ENCODE data around the gene CLEC14A.
A peak's percentile ranks its signal among the peaks of the same experiment; 100 is the strongest.

The CLEC14A gene

DNA sequence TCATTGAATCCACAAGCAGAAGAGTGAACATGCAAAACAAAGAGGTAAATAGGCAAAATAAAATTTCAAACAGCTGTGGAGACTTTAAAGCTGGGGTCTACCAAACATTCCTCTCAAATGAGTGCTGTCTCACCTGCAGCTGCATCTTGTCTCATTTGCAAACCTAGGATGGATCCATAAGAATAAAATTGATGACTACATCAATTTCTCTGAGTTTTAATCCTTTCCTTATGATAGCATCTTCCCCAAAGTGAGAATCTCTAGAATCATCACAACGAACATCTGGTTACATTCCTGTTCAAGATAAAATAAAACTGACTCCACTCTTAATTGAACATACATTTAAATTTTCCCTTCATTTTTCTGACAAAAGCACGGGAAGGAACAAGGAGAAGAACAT, 29.9 kb downstream of the CLEC14A start:
- TF ChIP-seq, protein P1, sequence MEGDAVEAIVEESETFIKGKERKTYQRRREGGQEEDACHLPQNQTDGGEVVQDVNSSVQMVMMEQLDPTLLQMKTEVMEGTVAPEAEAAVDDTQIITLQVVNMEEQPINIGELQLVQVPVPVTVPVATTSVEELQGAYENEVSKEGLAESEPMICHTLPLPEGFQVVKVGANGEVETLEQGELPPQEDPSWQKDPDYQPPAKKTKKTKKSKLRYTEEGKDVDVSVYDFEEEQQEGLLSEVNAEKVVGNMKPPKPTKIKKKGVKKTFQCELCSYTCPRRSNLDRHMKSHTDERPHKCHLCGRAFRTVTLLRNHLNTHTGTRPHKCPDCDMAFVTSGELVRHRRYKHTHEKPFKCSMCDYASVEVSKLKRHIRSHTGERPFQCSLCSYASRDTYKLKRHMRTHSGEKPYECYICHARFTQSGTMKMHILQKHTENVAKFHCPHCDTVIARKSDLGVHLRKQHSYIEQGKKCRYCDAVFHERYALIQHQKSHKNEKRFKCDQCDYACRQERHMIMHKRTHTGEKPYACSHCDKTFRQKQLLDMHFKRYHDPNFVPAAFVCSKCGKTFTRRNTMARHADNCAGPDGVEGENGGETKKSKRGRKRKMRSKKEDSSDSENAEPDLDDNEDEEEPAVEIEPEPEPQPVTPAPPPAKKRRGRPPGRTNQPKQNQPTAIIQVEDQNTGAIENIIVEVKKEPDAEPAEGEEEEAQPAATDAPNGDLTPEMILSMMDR (conservative IDR thresholded peaks at IDR 0.05; ENCODE audit: low read length) = no peak
- DNase-seq (ENCODE audit: low read depth) = no peak

DNA sequence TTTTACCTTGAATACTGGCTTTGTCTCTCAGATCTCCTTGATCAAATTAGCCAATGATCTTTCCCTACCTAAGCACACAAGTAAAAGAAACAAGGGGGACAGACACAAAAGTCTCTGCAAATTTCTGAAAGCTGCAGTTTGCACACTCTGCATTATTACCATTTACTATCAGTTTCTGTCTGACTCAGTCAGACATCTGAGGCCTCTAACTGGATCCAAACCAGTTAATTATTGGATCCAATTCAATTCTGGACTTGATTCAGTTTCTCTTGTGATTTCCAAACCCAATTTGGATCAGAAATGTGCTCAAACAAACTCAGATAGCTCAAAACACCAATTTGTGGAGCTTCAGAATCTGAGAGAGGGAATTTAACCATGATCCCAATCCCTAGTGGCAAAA, 31.6 kb downstream of the CLEC14A start:
- TF ChIP-seq, protein P1 (conservative IDR thresholded peaks at IDR 0.05; ENCODE audit: low read length) = no peak

More for the DNA sequence above, 29.9 kb downstream of the CLEC14A start:
- no peak overlapping the region for H3K4me3 ChIP-seq (ENCODE audit: low read length)

DNA sequence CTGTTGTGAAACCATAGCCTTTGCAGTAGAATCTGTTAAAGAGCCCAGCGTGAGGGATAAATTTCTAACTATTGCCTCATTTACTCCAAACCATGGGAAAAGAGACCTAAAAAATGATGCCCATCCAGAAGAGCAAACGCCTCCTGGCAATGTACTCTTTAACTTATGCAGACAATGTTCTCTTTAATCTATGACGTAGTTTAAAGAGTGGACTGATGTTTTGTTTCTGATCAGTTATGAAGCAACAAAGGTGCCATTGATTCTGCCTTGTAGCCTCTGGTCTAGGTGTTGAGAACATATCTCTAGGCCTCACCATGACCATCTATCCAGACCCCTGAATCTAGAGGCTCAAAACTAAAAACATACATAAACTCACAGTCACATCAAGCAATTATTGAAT, 34.8 kb downstream of the CLEC14A start:
- no peak overlapping the region for H3K4me3 ChIP-seq (ENCODE audit: low read length)
- no peak for DNase-seq (ENCODE audit: low read depth)
- TF ChIP-seq, protein P1 (conservative IDR thresholded peaks at IDR 0.05; ENCODE audit: low read length) = no peak

More for the DNA sequence above, 31.6 kb downstream of the CLEC14A start:
- peak; percentile 42 for DNase-seq (ENCODE audit: low read depth)
- H3K4me3 ChIP-seq (ENCODE audit: low read length) = no peak overlapping the region

DNA sequence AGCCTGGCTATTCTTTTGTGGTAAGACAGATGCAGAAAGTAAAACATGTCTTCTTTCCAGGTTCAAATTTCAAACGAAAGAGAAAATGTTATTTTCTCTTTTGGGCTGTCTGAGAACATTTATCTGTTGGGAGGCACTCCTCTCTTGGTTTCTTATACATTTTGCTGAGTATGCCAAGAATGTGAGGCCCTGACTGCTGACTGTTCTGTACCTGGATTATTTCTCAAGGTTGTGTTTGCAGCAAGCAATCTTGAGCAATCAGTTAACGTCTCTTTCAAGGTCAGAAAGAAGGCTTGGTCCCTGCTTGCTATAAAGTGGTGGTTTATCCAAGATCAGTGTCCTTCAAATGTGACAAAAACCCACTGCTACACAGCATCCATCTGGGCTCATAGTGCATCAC, 38.3 kb downstream of the CLEC14A start:
- no peak for DNase-seq (ENCODE audit: low read depth)
- H3K4me3 ChIP-seq (ENCODE audit: low read length) = no peak overlapping the region
- TF ChIP-seq, protein P1 (conservative IDR thresholded peaks at IDR 0.05; ENCODE audit: low read length) = no peak

DNA sequence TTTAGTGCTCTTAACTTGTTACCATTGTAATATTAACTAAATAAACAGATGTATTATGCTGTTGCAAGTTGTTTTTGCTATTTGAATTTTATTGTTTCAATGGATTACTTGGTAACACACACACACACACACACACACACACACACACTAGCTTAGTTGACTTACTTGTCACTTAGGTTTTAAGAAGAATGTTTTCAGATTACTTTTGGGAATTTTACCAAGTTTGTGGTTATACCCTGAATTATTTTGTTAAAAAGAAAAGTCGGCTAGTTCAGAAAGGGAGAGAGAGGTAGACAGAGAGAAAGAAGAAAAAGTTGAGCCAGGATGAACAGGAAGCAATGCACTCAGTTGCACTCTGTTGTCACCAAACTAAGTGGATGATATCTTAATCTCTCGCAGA, 42.9 kb downstream of the CLEC14A start:
- TF ChIP-seq, protein P1 (conservative IDR thresholded peaks at IDR 0.05; ENCODE audit: low read length) = no peak
- H3K4me3 ChIP-seq (ENCODE audit: low read length) = peak overlapping the region; percentile 85; the same call in 1 of the 2 replicates
- DNase-seq (ENCODE audit: low read depth) = peak; percentile 64

DNA sequence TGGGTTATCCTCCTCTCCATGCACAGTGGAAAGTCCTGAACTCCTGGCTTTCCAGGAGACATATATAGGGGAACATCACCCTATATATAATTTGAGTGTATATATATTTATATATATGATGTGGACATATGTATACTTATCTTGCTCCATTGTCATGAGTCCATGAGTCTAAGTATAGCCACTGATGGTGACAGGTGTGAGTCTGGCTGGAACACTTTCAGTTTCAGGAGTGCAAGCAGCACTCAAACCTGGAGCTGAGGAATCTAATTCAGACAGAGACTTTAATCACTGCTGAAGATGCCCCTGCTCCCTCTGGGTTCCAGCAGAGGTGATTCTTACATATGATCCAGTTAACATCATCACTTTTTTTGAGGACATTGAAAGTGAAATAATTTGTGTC, 43.8 kb downstream of the CLEC14A start:
- TF ChIP-seq, protein P1 (conservative IDR thresholded peaks at IDR 0.05; ENCODE audit: low read length) = no peak
- DNase-seq (ENCODE audit: low read depth) = no peak
- peak overlapping the region; percentile 85 for H3K4me3 ChIP-seq (ENCODE audit: low read length)

DNA sequence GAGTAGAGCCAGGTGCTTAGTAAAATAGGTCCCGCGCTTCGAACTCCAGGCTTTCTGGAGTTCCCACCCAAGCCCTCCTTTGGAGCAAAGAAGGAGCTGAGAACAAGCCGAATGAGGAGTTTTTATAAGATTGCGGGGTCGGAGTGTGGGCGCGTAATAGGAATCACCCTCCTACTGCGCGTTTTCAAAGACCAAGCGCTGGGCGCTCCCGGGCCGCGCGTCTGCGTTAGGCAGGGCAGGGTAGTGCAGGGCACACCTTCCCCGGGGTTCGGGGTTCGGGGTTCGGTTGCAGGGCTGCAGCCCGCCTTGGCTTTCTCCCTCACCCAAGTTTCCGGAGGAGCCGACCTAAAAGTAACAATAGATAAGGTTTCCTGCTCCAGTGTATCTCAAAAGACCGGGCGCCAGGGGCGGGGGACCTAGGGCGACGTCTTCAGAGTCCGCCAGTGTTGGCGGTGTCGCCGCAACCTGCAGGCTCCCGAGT, 44.6 kb downstream of the CLEC14A start:
- TF ChIP-seq, protein P1 (conservative IDR thresholded peaks at IDR 0.05; ENCODE audit: low read length) = no peak; the same call in 1 of the 2 replicates
- H3K4me3 ChIP-seq (ENCODE audit: low read length) = peak overlapping the region; percentile 85
- no peak for DNase-seq (ENCODE audit: low read depth)

Data from AG10803 (cell line).